Measurements from ENCODE around the gene OGT. TPM values are rescaled to one million over a fixed set of nuclear protein-coding genes. Genes with fewer than 3 reads are reported as not detected.

Gene OGT
- total RNA-seq (100 to 1,000 TPM; 117 to 118 TPM), polyA plus RNA-seq (ENCODE audit: insufficient read length in 6 of 6) (100 to 1,000 TPM; 242 to 325 (median 291) TPM)
- long read RNA-seq, donor 1, full-length matches to known transcripts, result 5 of 161 reads
- long read RNA-seq, donor 1, partial matches to known transcripts, result 156 of 161 reads
- long read RNA-seq, donor 1, other reads (novel, unspliced or antisense), result 0 of 161 reads
- long read RNA-seq, donor 2, full-length matches to known transcripts, result 6 of 107 reads
- long read RNA-seq, donor 2, partial matches to known transcripts, result 101 of 107 reads
- long read RNA-seq, donor 2, other reads (novel, unspliced or antisense), result 0 of 107 reads
- long read RNA-seq, donor 3, full-length matches to known transcripts, result 3 of 24 reads
- long read RNA-seq, donor 3, partial matches to known transcripts, result 21 of 24 reads
- long read RNA-seq, donor 3, other reads (novel, unspliced or antisense), result 0 of 24 reads
- long read RNA-seq, donor 4, full-length matches to known transcripts, result 1 of 4 reads
- long read RNA-seq, donor 4, partial matches to known transcripts, result 3 of 4 reads
- long read RNA-seq, donor 4, other reads (novel, unspliced or antisense), result 0 of 4 reads
- long read RNA-seq, donor 5, partial matches to known transcripts, result 392 of 396 reads
- long read RNA-seq, donor 5, other reads (novel, unspliced or antisense), result 0 of 396 reads
- long read RNA-seq, donor 6, full-length matches to known transcripts, result 7 of 119 reads
- long read RNA-seq, donor 6, partial matches to known transcripts, result 112 of 119 reads
- long read RNA-seq, donor 6, other reads (novel, unspliced or antisense), result 0 of 119 reads
- long read RNA-seq, donor 7, partial matches to known transcripts, result 17 of 19 reads
- long read RNA-seq, donor 7, other reads (novel, unspliced or antisense), result 0 of 19 reads
- long read RNA-seq, donor 8, full-length matches to known transcripts, result 3 of 72 reads
- long read RNA-seq, donor 8, partial matches to known transcripts, result 69 of 72 reads
- long read RNA-seq, donor 8, other reads (novel, unspliced or antisense), result 0 of 72 reads
- long read RNA-seq, donor 9, result 0 reads
- long read RNA-seq, donor 10, result 0 reads
- long read RNA-seq, donor 11, partial matches to known transcripts, result 12 of 13 reads
- long read RNA-seq, donor 11, other reads (novel, unspliced or antisense), result 0 of 13 reads
- long read RNA-seq, donor 12, full-length matches to known transcripts, result 4 of 130 reads
- long read RNA-seq, donor 12, partial matches to known transcripts, result 126 of 130 reads
- long read RNA-seq, donor 12, other reads (novel, unspliced or antisense), result 0 of 130 reads

DNA sequence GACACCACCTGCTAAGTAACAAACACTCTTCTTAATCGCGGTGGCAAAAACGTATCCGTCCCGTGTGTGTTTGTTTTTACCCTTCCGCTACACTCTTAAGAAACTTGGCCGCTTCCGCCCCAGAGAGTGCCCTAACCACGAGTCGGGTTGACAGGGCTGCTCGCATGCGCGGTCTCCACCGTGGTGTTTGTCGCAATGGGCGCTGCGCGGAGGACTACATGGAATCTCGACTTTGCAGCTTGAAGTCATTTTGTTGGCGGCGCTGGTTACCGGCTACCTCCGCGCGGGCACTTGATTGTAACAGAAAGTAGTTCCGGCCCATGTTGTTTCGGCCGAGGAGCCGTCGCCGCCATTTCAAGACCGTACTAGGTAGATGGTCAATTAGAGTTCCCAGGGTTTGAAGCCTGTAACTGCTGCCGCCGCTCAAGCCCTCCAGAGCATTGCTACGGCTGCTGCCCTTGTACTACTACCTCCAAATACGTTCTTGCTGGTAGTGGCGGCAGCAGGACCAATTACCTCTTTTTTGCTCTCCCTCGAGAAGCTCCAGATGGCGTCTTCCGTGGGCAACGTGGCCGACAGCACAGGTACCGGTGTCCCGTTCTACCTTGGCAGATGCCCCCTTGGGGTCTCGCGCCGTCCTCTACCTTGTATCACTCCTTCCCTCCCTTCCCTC lies at the start of gene OGT:
Gene OGT, plus strand, starts transcription at position 352 of the 673 bp plus-strand sequence. Its CDS starts 196 bp downstream, at position 548.
- TF ChIP-seq, protein P1, sequence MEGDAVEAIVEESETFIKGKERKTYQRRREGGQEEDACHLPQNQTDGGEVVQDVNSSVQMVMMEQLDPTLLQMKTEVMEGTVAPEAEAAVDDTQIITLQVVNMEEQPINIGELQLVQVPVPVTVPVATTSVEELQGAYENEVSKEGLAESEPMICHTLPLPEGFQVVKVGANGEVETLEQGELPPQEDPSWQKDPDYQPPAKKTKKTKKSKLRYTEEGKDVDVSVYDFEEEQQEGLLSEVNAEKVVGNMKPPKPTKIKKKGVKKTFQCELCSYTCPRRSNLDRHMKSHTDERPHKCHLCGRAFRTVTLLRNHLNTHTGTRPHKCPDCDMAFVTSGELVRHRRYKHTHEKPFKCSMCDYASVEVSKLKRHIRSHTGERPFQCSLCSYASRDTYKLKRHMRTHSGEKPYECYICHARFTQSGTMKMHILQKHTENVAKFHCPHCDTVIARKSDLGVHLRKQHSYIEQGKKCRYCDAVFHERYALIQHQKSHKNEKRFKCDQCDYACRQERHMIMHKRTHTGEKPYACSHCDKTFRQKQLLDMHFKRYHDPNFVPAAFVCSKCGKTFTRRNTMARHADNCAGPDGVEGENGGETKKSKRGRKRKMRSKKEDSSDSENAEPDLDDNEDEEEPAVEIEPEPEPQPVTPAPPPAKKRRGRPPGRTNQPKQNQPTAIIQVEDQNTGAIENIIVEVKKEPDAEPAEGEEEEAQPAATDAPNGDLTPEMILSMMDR (IDR thresholded peaks at IDR 0.05), result no peak
- no peaks in the 10 kb centered on the region for H3K36me3 ChIP-seq
- no peaks in the 10 kb centered on the region for H3K9me3 ChIP-seq
- H3K4me3 ChIP-seq, result peak within 1 kb of the TSS; percentile 46 to 71
- no peaks in the 10 kb centered on the region for H3K27me3 ChIP-seq
- ATAC-seq (peak; percentile 90), DNase-seq (peak; percentile 89 to 96 (median 95))
- intact Hi-C loops (cut with DNase I), result no loop called here
- peak within 1 kb of the TSS; percentile 86 to 92 for H3K27ac ChIP-seq
- H3K4me1 ChIP-seq, result peaks cover 0 to 25% of the 10 kb centered on the region in 2 donors

DNA sequence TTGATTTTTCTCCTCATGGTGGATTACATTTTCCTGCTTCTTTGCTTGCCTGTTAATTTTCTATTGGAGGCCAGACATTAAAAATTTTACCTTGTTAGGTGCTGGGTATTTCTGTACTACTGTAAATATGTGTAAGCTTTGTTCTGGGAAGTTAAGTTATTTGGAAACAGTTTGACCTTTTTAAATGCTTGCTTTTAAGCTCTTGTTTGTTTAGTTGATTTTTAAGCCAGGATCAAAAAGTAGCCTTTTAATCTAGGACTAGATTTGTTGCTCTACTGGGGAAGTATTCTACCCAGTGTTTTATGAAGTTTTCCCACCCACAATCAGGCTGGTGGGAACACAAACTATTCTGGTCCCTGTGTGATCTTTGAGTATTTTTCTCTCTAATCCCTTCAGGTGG lies 45.1 kb upstream of the OGT start:
- no peak overlapping the region for H3K4me3 ChIP-seq
- ATAC-seq, result no peak

DNA sequence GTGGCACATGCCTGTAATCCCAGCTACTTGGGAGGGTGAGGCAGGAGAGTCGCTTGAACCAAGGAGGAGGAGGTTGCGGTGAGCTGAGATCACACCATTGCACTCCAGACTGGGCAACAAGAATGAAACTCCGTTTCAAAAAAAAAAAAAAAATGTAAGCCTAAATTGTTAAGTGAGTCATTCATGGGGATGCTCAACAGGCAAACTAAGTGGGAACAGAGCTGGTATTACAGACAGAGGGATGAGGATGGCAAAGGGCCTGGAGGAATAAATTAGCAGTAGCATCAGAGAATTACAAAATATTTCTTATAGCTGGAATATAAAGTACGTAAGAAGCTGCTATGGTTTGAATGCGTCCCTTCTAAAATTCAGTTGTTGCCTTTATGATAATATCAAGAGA lies 43.4 kb upstream of the OGT start:
- no peak for DNase-seq
- Histone ChIP-seq H3K27ac (no peak overlapping the region), H3K27me3 (no peaks in the 10 kb centered on the region), H3K4me1 (no peaks in the 10 kb centered on the region), H3K4me3 (no peak overlapping the region), H3K9me3 (no peaks in the 10 kb centered on the region), H3K36me3 (no peaks in the 10 kb centered on the region)
- intact Hi-C loops (cut with DNase I), result no loop called here
- TF ChIP-seq, protein P1 (IDR thresholded peaks at IDR 0.05), result no peak
- ATAC-seq, result no peak

More for the DNA sequence above, 45.1 kb upstream of the OGT start:
- Histone ChIP-seq H3K36me3 (no peaks in the 10 kb centered on the region), H3K27me3 (no peaks in the 10 kb centered on the region), H3K9me3 (no peaks in the 10 kb centered on the region), H3K4me1 (no peaks in the 10 kb centered on the region), H3K27ac (no peak overlapping the region)
- TF ChIP-seq, protein P1 (IDR thresholded peaks at IDR 0.05), result no peak
- intact Hi-C loops (cut with DNase I), result no loop called here
- DNase-seq, result no peak

DNA sequence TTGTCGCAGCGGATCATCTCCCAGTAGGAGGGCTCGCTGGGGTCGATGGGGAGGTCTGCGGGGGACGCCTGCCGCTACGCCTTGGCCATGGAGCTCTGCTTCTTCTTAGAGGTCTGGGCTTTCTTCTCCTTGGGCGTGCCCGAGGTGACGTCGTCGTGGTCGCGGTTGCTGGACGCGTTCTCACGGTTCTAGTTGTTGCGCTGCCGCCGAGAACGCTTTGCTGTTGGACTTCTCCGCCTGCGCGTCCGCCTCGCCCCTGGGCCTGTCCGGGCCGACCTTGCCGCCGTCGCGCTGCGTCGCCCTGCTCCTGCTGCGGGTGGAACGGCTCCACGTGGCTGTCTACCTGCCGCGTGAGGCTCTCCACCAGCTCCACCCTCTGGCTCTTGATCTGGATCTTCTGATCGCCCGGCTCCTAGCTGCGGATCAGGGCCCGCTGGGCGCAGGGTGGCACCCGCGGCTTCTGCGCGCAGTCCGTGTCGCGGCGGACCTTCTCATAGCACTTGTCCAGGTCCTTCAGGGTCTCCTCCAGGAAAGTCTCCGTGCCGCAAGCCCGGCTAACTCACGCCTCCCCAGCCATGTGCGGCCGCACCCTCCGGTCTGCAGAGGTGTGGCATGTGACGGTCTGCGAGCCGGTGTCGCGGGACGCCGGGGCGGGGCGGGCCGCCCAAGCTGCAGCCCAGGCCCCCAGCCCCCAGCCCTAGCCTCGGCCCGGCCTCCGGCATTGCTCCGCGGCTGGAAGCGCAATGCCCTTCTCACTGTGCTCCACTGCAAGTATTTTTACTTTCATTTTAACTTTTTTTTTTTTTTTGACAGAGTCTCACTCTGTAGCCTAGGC lies 40.5 kb upstream of the OGT start:
- TF ChIP-seq, protein P1 (IDR thresholded peaks at IDR 0.05), result no peak
- H3K27me3 ChIP-seq, result no peaks in the 10 kb centered on the region
- peak; percentile 85 for ATAC-seq
- intact Hi-C loops (cut with DNase I), result no loop called here
- no peaks in the 10 kb centered on the region for H3K4me1 ChIP-seq
- peak; percentile 13 to 86 (median 40) for DNase-seq
- no peak overlapping the region for H3K27ac ChIP-seq
- H3K36me3 ChIP-seq, result no peaks in the 10 kb centered on the region
- H3K4me3 ChIP-seq, result peak overlapping the region; percentile 33 to 55
- no peaks in the 10 kb centered on the region for H3K9me3 ChIP-seq
